ENCODE measurements around the gene GPBP1. TPM values are rescaled to one million over a fixed set of nuclear protein-coding genes. Genes with fewer than 3 reads are reported as not detected.
"Not testable (repeated sequence)": the region's sequence is repeated elsewhere in the genome, so short reads cannot be mapped to it uniquely, and the experiment has no call there.

The GPBP1 gene
- total RNA-seq, 2 donors from 2014 or later = 88.3 to 91.1 TPM

DNA sequence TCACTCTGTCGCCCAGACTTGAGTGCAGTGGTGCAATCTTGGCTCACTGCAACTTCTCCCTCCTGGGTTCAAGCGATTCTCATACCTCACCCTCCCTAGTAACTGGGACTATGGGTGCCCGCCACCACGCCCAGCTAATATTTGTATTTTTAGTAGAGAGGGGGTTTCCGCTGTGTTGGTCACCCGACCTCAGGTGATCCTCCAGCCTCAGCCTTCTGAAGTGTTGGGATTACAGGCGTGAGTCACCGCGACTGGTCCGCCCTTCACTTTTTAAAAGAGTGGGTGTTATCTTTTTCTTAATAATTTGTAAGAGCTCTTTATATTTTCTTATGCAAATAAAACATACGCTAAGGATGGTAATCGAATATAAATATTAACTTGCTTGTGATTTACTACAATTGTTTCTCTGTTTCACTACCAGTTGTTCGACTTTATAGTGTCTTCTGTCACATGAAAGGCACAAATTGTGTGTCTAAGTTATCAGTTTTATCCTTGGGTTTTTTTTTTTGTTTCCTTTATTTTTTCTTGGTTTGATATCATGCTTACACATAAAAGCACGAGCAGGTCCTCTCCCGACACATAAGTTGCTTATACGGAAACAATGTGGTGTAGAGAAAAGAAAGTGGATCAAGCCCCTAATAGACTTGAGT, 1.9 kb upstream of the GPBP1 start:
- H3K27me3 Mint-ChIP-seq = no peaks in the 10 kb centered on the region
- H3K9me3 Mint-ChIP-seq = no peaks in the 10 kb centered on the region
- peaks cover 28% of the 10 kb centered on the region in 2 donors for H3K4me1 Mint-ChIP-seq (ENCODE audit: low read depth in 2 of 2)
- H3K4me3 Mint-ChIP-seq = peak overlapping the region; percentile 98
- H3K36me3 Mint-ChIP-seq = peaks cover 10% of the 10 kb centered on the region
- ATAC-seq = no peak
- H3K27ac Mint-ChIP-seq = peak overlapping the region; percentile 97 to 99
- no peak for DNase-seq (ENCODE audit: low spot score)

DNA sequence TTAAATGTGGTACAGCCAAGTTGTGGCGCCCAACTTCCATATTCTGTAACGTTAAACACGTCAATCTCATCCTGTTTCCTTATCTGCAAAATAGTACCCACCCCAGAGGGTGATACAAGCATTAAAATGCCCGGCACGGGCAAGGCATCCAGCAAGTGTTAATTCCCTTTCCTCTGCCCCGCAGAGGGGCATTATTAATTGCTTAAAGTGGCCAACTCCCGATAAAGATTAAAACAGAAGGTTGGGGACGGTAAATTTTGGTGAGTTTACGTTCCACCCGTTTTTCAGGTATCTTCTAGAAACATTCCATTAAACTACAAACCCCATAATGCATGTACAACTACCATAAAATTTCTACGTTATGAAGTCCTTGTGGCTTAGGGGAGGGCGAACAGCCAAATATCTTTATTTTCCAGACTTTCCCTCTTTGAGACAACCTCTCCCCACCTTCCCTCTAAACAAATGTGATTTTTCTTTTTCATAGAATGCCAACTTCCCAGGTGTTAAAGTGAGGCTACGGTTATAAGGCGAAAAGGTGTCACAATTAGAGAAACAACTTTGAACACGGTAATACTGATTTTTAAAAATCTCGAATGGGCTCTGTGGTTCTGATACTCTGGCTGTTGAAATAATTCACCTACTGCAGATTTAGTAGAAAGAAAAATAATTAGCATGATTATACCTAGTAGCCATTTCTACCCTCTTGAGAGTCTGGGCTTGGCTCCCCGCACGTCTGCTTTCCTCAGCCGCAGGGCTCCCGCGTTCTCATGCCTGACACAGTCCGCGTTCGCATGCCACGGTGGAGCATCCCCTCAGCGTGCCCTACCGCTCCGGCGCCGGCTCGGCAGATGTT, 1.2 kb upstream of the GPBP1 start:
- Mint-ChIP-seq H3K27me3 (no peaks in the 10 kb centered on the region), H3K9me3 (no peaks in the 10 kb centered on the region), H3K27ac (peak overlapping the region; percentile 97 to 99), H3K4me3 (peak overlapping the region; percentile 98), H3K36me3 (peaks cover 10% of the 10 kb centered on the region), H3K4me1 (ENCODE audit: low read depth in 2 of 2) (peaks cover 28 to 30% of the 10 kb centered on the region in 2 donors)
- ATAC-seq (no peak), DNase-seq (ENCODE audit: low spot score) (no peak)

DNA sequence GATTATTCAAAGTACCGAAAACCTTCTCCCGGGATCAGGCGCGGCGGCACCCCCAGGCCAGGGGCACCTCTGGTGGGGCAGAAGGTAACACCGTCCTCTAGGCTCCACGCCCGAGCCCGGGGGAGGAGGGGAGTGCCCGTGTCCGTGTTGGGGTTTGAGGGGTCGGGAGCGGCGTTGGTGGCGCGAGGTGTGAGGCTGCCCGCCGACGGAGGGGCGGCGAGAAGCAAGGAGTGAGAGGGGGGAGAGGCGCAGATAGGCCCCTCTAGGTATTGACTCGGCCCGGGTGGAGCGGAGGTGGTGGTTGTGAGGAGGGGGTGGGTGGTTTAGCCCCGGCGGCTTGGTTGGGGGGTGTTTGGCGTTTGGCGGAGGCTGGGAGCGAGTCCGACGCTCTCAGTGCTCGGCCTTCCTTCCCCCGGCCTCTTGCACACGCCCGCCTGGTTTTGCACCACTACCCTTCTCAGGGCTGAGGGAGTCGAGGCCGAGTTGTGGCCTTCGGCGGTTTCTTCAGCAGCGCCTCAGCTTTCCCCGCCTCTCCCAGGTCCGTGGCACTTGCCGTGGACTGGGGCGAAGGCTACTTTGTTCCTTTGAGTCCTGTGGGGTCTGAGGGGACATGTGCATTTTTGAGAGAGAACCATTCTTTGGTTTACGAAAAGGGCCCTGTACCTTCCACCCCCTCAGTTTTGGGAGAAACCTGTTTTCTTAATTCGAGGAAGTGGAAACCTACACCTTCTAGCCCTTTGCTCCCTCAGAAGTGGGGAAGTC, 450 bp downstream of the GPBP1 start:
- Mint-ChIP-seq H3K27me3 (no peaks in the 10 kb centered on the region), H3K4me1 (ENCODE audit: low read depth in 2 of 2) (peaks cover 39 to 42% of the 10 kb centered on the region in 2 donors), H3K27ac (peak overlapping the region; percentile 97 to 99), H3K9me3 (no peaks in the 10 kb centered on the region), H3K4me3 (peak overlapping the region; percentile 98), H3K36me3 (peaks cover 15% of the 10 kb centered on the region)
- DNase-seq (ENCODE audit: low spot score) (no peak), ATAC-seq (peak; percentile 0 to 1)

DNA sequence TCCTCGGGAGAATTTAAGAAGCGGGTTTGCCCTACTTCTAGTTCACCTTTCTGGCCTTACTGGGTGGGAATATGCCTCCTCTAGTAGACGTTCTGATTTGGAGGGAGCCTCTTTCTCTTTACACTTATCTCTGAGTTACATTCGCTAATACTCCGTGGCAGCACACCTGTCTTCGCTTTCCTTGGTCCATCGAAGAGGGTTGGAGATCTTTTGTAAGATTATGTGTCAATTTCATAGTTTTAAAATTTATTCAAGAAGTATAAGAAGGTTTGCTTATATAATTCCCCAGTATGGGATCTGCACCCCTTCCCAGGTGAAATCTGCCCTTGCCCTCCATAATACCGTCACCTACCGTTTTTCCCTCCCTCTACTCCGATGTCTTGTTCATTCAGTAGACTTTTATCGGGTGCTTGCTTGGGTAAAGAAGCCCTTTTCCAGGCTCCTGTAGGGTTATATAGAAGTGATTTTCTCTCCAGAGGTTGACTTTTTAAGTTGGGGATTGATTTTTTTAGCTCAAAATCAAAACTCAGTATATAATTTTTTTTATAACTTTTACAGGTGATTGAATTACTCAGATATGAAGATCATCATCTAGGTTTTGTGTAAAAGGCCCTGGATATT, 1.1 kb downstream of the GPBP1 start:
- ATAC-seq = no peak
- H3K4me3 Mint-ChIP-seq = peak overlapping the region; percentile 98
- no peak for DNase-seq (ENCODE audit: low spot score)
- peaks cover 46 to 49% of the 10 kb centered on the region in 2 donors for H3K4me1 Mint-ChIP-seq (ENCODE audit: low read depth in 2 of 2)
- H3K27ac Mint-ChIP-seq = peak overlapping the region; percentile 97 to 99
- peaks cover 22% of the 10 kb centered on the region for H3K36me3 Mint-ChIP-seq
- H3K9me3 Mint-ChIP-seq = no peaks in the 10 kb centered on the region
- H3K27me3 Mint-ChIP-seq = no peaks in the 10 kb centered on the region

DNA sequence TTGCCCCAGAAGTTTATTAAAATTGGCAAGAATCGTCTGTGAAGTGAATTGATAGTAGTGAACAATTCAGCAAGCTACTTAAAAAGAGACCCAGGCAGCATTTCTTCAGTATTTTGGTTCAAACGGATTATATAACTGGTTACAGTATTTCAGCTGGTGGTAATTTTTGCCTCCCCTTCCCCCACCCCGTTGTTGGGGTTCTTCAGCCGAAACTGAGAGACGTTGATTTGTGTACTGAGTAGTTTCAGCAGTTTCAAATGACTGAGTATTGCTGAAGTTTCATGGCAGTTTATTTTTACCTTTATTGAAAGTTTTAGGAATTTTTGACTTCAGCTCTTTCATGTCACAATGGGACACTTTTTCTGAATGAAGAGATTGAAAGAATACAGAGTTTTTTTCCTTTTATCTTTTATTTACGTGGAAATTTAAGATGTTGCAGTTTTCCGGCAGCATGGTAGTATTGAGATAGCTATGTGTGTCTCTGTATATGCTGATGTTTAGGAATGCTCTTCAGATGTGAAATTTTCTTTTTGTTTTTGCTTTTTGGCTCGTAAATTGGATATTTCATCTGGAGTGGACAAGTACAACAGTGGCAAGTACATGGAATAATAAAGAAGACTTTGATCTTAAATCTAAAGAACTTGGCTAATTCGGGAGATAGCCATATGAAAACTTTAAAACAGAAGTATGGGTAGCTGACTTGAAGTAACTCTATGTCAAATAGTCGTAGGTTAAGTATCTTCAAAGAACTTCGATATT, 1.9 kb downstream of the GPBP1 start:
- Mint-ChIP-seq H3K36me3 (peaks cover 22% of the 10 kb centered on the region), H3K27me3 (no peaks in the 10 kb centered on the region), H3K27ac (peak overlapping the region; percentile 97 to 99), H3K4me1 (ENCODE audit: low read depth in 2 of 2) (peaks cover 52 to 54% of the 10 kb centered on the region in 2 donors), H3K9me3 (no peaks in the 10 kb centered on the region), H3K4me3 (peak overlapping the region; percentile 98)
- DNase-seq (ENCODE audit: low spot score) (no peak), ATAC-seq (no peak)

DNA sequence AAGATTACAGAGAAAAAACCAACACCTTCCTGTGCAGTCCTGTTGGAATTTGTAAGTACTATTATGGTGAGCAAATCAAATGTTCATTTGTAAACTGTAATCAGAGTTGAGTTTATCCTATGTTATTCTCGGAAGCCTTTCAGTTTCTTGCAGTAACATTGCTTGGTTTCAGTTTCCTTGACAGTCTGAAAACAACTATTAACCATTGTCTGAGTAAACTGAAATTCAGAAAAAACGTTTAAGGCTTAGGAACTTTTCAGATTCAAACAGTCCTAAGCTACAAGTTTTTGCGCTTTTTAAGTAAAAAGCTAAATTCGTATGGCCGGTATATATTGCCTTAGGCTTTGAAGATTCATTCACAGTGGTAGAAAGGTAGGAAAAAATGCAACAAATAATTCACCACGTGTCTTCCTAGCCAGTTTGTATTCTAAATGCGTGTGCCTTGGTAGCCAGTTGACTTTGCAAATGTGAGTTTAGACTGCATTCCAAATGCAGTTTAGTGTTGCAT, 2.5 kb downstream of the GPBP1 start:
- Mint-ChIP-seq H3K27ac (peak overlapping the region; percentile 97 to 99), H3K4me1 (ENCODE audit: low read depth in 2 of 2) (peaks cover 59% of the 10 kb centered on the region in 2 donors), H3K9me3 (no peaks in the 10 kb centered on the region), H3K4me3 (peak overlapping the region; percentile 98), H3K27me3 (no peaks in the 10 kb centered on the region), H3K36me3 (peaks cover 22% of the 10 kb centered on the region)
- DNase-seq (ENCODE audit: low spot score) (no peak), ATAC-seq (no peak)

DNA sequence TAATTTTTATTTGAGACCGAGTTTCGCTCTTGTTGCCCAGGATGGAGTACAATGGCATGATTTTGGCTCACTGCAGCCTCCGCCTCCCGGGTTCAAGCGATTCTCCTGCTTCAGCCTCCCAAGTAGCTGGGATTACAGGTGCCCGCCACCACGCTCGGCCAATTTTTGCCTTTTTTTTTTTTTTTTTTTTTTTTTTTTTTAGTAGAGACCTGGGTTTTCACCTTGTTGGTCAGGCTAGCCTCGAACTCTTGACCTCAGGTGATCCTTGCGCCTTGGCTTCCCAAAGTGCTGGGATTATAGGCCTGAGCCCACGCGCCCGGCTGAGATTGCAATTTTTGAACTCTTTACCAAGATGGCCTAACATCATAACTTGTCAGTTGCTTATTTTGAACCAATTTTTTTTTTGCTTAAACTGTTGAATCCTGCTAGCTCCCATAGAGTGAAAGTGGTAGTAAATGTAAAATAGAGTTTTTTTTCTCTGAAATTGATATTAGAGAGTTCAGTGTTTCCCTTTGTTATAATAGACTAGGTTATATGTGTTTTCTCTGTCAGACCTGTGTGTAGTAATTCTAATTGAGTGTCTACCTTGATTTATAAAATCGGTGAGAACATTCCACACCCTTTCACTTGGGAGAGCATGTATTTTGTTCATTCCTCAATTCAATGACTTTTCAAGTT, 3.8 kb downstream of the GPBP1 start:
- H3K4me3 Mint-ChIP-seq = peak overlapping the region; percentile 98
- no peaks in the 10 kb centered on the region for H3K9me3 Mint-ChIP-seq
- no peak overlapping the region for H3K27ac Mint-ChIP-seq
- peaks cover 51 to 54% of the 10 kb centered on the region in 2 donors for H3K4me1 Mint-ChIP-seq (ENCODE audit: low read depth in 2 of 2)
- DNase-seq (ENCODE audit: low spot score) (no peak), ATAC-seq (no peak)
- H3K36me3 Mint-ChIP-seq = peaks cover 22% of the 10 kb centered on the region
- no peaks in the 10 kb centered on the region for H3K27me3 Mint-ChIP-seq

DNA sequence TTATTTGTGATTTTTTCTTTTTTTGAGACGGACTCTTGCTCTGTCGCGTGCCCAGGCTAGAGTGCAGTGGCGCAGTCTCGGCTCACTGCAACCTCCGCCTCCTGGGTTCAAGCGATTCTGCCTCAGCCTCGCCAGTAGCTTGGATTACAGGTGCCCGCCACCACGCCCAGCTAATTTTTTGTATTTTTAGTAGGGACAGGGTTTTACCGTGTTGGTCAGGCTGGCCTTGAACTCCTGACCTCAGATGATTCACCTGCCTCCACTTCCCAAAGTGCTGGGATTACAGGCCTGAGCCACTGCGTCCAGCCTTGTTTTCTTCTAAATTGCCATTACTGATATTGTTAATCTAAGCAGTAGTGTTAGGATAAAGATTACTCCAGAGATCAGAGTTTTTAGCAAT, 4.4 kb downstream of the GPBP1 start:
- H3K36me3 Mint-ChIP-seq = peaks cover 22% of the 10 kb centered on the region
- not testable (repeated sequence) for ATAC-seq; DNase-seq (ENCODE audit: low spot score); H3K9me3 Mint-ChIP-seq; H3K27me3 Mint-ChIP-seq
- peaks cover 46 to 50% of the 10 kb centered on the region in 2 donors for H3K4me1 Mint-ChIP-seq (ENCODE audit: low read depth in 2 of 2)
- H3K4me3 Mint-ChIP-seq = peak overlapping the region; percentile 98
- peak overlapping the region; percentile 58 to 87 for H3K27ac Mint-ChIP-seq

DNA sequence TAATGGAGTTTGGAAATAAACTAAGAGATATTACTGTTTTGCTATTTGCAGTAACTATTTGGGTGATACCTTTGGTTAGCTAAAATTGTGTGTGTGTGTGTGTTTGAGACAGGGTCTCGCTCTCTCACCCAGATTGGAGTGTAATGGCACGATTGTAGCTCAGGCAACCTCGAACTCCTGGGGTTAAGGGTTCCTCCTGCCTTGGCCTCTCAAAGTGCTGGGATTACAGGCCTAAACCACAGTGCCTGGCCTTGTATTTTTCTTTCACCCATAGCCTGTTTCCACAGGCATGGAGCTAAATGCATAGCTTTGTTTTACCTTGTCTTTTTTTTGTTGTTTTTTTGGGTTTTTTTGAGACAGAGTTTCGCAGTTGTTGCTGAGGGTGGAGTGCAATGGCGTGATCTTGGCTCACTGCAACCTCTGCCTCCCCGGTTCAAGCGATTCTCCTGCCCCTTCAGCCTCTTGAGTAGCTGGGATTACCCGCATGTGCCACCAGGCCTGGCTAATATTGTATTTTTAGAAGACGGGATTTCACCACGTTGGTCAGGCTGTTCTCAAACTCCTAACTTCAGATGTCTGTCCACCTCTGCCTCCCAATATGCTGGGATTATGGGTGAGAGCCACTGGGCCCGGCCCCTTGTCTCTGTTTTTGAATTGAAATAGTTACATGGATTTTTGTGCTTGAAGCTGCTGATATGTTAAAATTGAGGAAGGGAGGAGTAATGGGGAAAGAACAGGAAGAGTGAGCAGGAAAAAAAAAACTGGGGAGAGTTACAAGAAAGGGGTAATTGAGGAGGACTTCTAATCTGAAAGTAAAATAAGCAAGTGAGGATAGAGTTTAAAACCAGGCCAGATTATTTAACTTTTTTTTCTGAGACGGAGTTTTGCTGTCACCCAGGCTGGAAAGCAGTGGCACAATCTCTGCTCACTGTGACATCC, 5.7 kb downstream of the GPBP1 start:
- no peak for DNase-seq (ENCODE audit: low spot score)
- Mint-ChIP-seq H3K36me3 (peaks cover 28% of the 10 kb centered on the region), H3K27me3 (no peaks in the 10 kb centered on the region), H3K9me3 (no peaks in the 10 kb centered on the region), H3K4me3 (peak overlapping the region; percentile 98), H3K4me1 (ENCODE audit: low read depth in 2 of 2) (peaks cover 51 to 55% of the 10 kb centered on the region in 2 donors), H3K27ac (peak overlapping the region; percentile 58 to 87)
- no peak for ATAC-seq

DNA sequence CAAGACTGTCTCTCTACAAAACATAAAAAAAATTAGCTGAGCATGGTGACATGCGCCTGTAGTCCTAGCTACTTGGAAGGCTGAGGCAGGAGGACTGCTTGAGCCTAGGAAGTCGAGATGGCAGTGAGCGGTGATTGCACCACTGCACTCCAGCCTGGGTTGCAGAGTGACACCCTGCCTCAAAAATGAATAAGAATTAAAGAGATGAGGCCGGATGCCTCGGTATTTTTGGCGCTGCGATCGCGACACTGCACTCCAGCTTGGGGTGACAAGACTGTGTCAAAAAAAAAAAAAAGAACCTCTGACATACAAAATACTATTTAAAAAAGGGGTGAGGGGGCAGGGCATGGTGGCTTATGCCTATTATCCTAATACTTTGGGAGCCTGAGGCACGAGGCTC, 7.3 kb downstream of the GPBP1 start:
- ATAC-seq = peak; percentile 75 to 80
- peak overlapping the region; percentile 58 to 87 for H3K27ac Mint-ChIP-seq
- H3K9me3 Mint-ChIP-seq = no peaks in the 10 kb centered on the region
- peaks cover 22% of the 10 kb centered on the region for H3K36me3 Mint-ChIP-seq
- peaks cover 50 to 57% of the 10 kb centered on the region in 2 donors for H3K4me1 Mint-ChIP-seq (ENCODE audit: low read depth in 2 of 2)
- peak overlapping the region; percentile 98 for H3K4me3 Mint-ChIP-seq
- H3K27me3 Mint-ChIP-seq = no peaks in the 10 kb centered on the region
- DNase-seq (ENCODE audit: low spot score) = peak; percentile 63

DNA sequence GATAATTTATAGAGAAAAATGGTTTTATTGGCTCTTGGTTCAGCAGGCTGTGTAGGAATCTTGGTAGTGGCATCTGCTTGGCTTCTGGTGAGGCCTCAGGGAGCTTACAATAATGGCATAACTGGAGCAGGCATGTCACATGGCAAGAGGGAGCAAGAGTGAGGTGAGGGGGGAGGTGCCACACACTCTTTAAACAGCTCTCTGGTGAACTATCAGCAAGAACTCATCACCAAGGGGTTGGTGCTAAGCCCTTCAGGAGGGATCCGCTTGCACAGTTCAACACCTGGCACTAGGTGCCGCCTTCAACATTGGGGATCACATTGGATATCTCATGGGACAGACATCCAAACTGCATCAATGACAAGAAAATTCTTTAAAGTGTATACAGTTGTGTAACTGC, 10.5 kb downstream of the GPBP1 start:
- no peaks in the 10 kb centered on the region for H3K9me3 Mint-ChIP-seq
- ATAC-seq (no peak), DNase-seq (ENCODE audit: low spot score) (no peak)
- peaks cover 57 to 69% of the 10 kb centered on the region in 2 donors for H3K4me1 Mint-ChIP-seq (ENCODE audit: low read depth in 2 of 2)
- H3K27ac Mint-ChIP-seq = peak overlapping the region in 1 of 2 donors; percentile 24
- peaks cover 13% of the 10 kb centered on the region for H3K36me3 Mint-ChIP-seq
- no peaks in the 10 kb centered on the region for H3K27me3 Mint-ChIP-seq
- peak overlapping the region; percentile 60 for H3K4me3 Mint-ChIP-seq
